Activated T-cell treated with anti-CD3 and anti-CD28 coated beads, Interleukin-2, amount 50 U/mL, for 24 hours (primary cell): ENCODE results near the gene LINC01488.

Experiments used
- DNase-seq: peaks from one replicate; pipeline ENCODE4 v3.0.0-alpha.2; 2020
- H3K27ac Mint-ChIP-seq: 2 replicates; pipeline ENCODE4 v1.8.0; 2020; ENCODE audit warnings: mild to moderate bottlenecking, mixed read lengths
- H3K27me3 Mint-ChIP-seq: 2 replicates; pipeline ENCODE4 v1.8.0; 2020; ENCODE audit warnings: mixed read lengths
- H3K36me3 Mint-ChIP-seq: 2 replicates; pipeline ENCODE4 v1.8.0; 2020; ENCODE audit warnings: low read depth, mixed read lengths
- H3K4me1 Mint-ChIP-seq: 2 replicates; pipeline ENCODE4 v1.8.0; 2020; ENCODE audit warnings: low read depth, mixed read lengths
- H3K4me3 Mint-ChIP-seq: 2 replicates; pipeline ENCODE4 v1.8.0; 2020; ENCODE audit warnings: mild to moderate bottlenecking, moderate library complexity, mixed read lengths
- H3K9me3 Mint-ChIP-seq: 2 replicates; pipeline ENCODE4 v1.8.0; 2020; ENCODE audit warnings: mixed read lengths

LINC01488 gene

GRCh38 chr11:69524291-69524882 lies 42.9 kb downstream of the LINC01488 start:
- H3K27me3 Mint-ChIP-seq, result peaks cover 18% of the 10 kb centered on the region
- no peak for DNase-seq
- H3K27ac Mint-ChIP-seq, result no peak overlapping the region
- no peaks in the 10 kb centered on the region for H3K9me3 Mint-ChIP-seq
- H3K36me3 Mint-ChIP-seq, result no peaks in the 10 kb centered on the region
- H3K4me3 Mint-ChIP-seq, result no peak overlapping the region
- no peaks in the 10 kb centered on the region for H3K4me1 Mint-ChIP-seq

DNA sequence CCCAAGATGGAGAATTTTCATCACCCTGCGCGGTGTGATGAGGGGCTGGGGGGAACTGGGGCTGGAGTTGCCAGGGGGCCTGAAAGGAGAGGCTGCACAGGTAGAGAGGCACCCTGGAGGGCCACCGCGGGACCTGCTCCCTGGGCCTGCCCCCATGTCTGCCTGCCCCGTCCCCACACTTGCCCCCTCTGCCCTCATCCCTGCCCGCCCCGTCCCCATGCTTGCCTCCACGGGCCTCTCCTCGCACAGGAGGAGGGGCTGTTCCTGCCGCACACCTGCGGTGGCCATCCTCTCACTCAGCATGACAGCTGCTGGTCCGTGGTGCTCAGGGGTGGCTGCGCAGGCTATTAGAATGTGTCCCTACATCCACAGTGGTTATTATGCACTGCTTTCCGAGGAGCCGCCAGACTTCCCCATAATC lies 43.5 kb downstream of the LINC01488 start:
- Mint-ChIP-seq H3K36me3 (no peaks in the 10 kb centered on the region), H3K27me3 (peaks cover 22% of the 10 kb centered on the region), H3K4me3 (no peak overlapping the region), H3K27ac (no peak overlapping the region), H3K4me1 (no peaks in the 10 kb centered on the region), H3K9me3 (no peaks in the 10 kb centered on the region)
- DNase-seq, result no peak

DNA sequence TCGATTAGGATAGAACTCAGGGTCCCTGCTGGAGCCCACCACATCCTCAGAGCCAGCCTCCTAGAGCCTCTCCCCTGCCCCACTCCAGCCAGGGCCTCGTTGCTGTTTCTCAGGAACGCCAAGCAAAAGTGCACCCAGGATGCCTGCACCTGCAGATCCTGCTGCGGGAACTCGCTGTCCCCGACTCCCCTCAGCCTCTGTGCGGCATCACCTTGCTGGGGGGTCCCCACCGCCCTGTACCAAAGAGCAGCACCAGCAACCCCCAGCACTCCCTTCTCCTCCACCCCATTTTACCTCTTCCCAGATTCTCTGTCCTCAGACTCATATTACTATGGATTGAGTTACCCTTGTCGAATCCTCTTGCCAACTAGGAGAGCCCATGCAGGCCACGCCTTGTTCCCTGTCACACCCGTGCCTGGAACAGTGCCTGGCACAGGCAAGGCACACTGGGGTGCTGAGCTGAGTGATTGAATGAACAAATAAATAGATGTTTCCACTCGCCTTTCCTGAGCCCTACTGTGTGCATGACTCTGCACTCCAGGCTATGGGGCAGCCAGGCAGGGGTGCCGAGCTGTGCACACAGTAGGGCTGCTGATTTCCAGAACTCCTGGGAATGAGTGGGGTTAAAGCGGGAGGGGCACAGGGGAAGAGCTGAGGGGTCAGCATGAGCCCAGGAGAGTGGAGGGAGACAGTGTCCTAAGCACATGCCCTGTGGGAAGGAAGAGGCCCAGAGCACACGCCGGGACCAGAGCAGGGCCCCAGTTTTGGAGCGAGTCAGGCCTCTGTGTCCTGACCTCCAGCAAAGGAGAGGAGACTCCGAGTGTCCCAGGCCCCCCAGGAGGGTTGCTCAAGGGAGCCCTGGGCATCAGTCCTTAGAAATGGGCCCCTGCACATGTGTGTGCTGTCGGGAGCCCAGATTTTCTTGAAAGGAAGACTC lies 44.3 kb downstream of the LINC01488 start:
- Mint-ChIP-seq H3K27me3 (peaks cover 30% of the 10 kb centered on the region), H3K27ac (no peak overlapping the region), H3K4me3 (no peak overlapping the region), H3K4me1 (no peaks in the 10 kb centered on the region), H3K36me3 (no peaks in the 10 kb centered on the region), H3K9me3 (no peaks in the 10 kb centered on the region)
- peak; percentile 11 for DNase-seq

- Mint-ChIP-seq H3K36me3 (no peaks in the 10 kb centered on the region), H3K27ac (no peak overlapping the region), H3K9me3 (no peaks in the 10 kb centered on the region), H3K27me3 (peaks cover 34% of the 10 kb centered on the region), H3K4me1 (no peaks in the 10 kb centered on the region), H3K4me3 (no peak overlapping the region)
- DNase-seq, result peak; percentile 3
Observed at GRCh38 chr11:69526453-69526810, 45.0 kb downstream of the LINC01488 start.

DNA sequence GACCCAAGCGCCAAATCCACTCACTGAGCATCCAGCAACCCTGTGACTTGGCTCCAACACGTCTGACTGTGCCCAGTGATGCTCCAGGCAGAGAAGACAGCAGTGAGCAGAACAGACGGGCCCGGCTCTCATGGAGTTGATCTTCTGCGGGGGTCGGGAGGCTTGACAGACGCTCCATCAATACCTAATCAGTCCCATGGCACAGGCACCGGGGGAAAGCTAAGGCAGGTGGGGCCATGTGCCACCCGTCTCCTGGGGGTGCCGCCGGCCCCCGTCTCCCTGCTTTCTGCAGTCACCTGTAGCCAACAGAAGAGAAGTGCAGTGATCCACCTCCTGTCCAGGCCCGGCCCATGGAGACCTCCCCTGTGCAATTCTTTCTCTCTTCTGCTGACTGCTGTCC lies 47.5 kb downstream of the LINC01488 start:
- no peak overlapping the region for H3K4me3 Mint-ChIP-seq
- H3K27me3 Mint-ChIP-seq, result peaks cover 40% of the 10 kb centered on the region
- H3K9me3 Mint-ChIP-seq, result no peaks in the 10 kb centered on the region
- no peak for DNase-seq
- H3K27ac Mint-ChIP-seq, result no peak overlapping the region
- no peaks in the 10 kb centered on the region for H3K4me1 Mint-ChIP-seq
- H3K36me3 Mint-ChIP-seq, result no peaks in the 10 kb centered on the region

DNA sequence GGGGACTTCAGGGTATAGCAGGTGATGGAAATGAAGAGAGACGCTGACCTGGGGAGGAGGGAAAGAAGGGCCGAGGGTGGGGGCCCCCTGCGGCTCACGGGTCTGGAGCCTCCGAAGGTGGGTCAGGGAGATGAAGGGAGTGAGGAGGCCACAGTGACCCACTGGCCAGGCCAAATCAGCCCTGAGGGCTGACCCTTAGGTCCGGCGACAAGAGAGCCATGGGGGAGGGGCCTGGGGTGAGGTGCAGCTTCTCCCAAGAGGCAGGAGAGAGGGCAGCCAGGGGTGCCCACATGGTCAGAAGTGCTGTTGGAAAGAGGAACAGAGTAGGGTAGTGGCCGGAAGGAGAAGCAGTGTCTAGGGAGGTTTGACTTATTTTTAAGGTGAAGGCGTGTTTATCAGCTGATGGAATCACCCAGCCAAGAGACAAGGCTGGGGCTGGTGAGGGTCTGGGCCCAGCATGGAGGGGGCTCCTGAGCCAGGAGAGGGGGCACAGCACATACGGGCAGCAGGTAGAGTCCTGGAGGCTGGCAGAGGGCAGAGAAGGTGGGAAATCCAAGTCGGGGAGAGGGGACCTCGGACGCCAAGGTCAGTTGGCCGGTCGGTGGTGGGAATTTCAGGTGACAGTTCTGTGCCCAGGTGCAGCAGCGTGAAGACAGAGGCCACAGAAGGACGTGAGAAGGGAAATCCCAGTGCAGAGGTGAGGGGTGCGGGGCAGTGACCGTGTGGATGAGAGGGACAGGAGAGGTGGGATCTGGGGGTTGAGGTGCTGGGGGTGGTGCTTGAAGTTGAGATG lies 49.0 kb downstream of the LINC01488 start:
- no peaks in the 10 kb centered on the region for H3K9me3 Mint-ChIP-seq
- H3K27me3 Mint-ChIP-seq, result peaks cover 39% of the 10 kb centered on the region
- no peak overlapping the region for H3K4me3 Mint-ChIP-seq
- no peaks in the 10 kb centered on the region for H3K36me3 Mint-ChIP-seq
- no peaks in the 10 kb centered on the region for H3K4me1 Mint-ChIP-seq
- DNase-seq, result no peak
- H3K27ac Mint-ChIP-seq, result no peak overlapping the region

- Mint-ChIP-seq H3K9me3 (no peaks in the 10 kb centered on the region), H3K4me3 (no peak overlapping the region), H3K27ac (no peak overlapping the region), H3K36me3 (no peaks in the 10 kb centered on the region), H3K27me3 (peaks cover 33% of the 10 kb centered on the region), H3K4me1 (no peaks in the 10 kb centered on the region)
- no peak for DNase-seq
Observed at GRCh38 chr11:69531071-69531716, 49.7 kb downstream of the LINC01488 start.

- Mint-ChIP-seq H3K4me1 (no peaks in the 10 kb centered on the region), H3K36me3 (no peaks in the 10 kb centered on the region), H3K9me3 (no peaks in the 10 kb centered on the region), H3K27me3 (peaks cover 33% of the 10 kb centered on the region), H3K27ac (no peak overlapping the region), H3K4me3 (no peak overlapping the region)
- DNase-seq, result no peak
Observed at GRCh38 chr11:69531717-69532088, 50.2 kb downstream of the LINC01488 start.

DNA sequence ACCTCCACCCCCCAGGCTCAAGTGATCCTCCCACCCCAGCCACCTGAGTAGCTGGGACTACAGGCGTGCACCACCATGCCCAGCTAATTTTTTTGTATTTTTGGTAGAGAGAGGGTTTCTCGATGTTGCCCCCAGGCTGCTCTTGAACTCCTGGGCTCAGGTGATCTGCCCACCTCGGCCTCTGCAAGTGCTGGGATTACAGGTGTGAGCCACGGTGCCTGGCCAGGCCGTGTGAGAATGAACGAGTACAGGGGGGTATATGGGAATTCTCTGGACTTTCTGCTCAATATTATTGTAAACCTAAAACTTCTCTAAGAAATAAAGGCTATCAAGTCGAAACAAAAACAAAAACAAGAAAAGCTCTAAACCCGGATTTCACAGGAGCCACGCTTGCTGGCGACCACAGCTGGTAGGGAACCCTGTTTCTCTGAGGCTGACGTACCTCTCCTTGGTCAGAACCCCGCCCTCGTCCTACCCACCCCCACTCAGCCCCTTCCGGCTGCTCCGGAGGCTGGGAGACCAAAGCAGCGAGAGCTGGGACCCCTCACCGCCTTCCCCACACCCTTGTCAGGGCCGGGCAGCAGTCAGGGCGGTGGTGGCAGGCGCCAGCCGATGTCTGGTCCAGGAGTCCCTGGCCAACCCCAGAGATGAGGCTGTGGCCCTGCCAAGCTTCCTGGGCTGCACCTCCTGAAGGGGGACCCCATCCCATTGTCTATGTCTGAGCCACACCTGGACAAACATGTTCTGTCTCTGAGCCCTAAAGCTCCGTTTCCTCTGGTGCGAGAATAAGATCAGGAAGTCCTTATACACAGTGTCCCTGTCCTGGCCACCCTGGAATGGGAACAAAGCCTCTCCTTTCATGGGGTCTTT lies 52.1 kb downstream of the LINC01488 start:
- H3K27ac Mint-ChIP-seq, result no peak overlapping the region
- H3K27me3 Mint-ChIP-seq, result peaks cover 33% of the 10 kb centered on the region
- H3K4me3 Mint-ChIP-seq, result no peak overlapping the region
- no peaks in the 10 kb centered on the region for H3K36me3 Mint-ChIP-seq
- no peaks in the 10 kb centered on the region for H3K4me1 Mint-ChIP-seq
- no peaks in the 10 kb centered on the region for H3K9me3 Mint-ChIP-seq
- no peak for DNase-seq

GRCh38 chr11:69534166-69534530 lies 52.7 kb downstream of the LINC01488 start:
- Mint-ChIP-seq H3K4me1 (no peaks in the 10 kb centered on the region), H3K36me3 (no peaks in the 10 kb centered on the region), H3K27ac (no peak overlapping the region), H3K4me3 (no peak overlapping the region), H3K9me3 (no peaks in the 10 kb centered on the region), H3K27me3 (peaks cover 32% of the 10 kb centered on the region)
- no peak for DNase-seq

DNA sequence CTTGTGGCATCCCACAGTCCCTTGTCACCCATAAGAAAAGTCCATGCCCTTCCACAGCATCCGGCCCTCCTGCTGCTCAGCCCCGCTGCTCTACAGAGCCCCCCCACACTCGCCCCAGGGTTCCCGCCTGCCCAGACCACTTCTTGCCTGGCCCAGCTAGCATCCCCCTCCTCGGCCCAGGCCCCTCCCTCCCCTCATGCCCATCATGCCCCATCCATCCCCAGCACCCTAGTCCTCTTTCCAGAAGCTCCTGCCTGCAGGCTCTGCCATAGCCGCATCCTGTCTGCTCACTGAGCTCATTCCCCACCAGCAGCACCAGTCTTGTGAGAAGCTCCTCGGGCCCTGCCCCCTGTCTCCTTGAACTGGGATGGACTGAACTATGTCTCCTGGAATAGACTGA lies 54.4 kb downstream of the LINC01488 start:
- Mint-ChIP-seq H3K27ac (no peak overlapping the region), H3K27me3 (peaks cover 28% of the 10 kb centered on the region), H3K4me3 (no peak overlapping the region), H3K9me3 (no peaks in the 10 kb centered on the region), H3K4me1 (peaks cover 3% of the 10 kb centered on the region), H3K36me3 (no peaks in the 10 kb centered on the region)
- DNase-seq, result no peak

GRCh38 chr11:69536406-69536805 lies 54.9 kb downstream of the LINC01488 start:
- no peaks in the 10 kb centered on the region for H3K36me3 Mint-ChIP-seq
- H3K27me3 Mint-ChIP-seq, result peaks cover 28% of the 10 kb centered on the region
- H3K4me3 Mint-ChIP-seq, result no peak overlapping the region
- DNase-seq, result no peak
- no peak overlapping the region for H3K27ac Mint-ChIP-seq
- peaks cover 3% of the 10 kb centered on the region for H3K4me1 Mint-ChIP-seq
- H3K9me3 Mint-ChIP-seq, result no peaks in the 10 kb centered on the region

DNA sequence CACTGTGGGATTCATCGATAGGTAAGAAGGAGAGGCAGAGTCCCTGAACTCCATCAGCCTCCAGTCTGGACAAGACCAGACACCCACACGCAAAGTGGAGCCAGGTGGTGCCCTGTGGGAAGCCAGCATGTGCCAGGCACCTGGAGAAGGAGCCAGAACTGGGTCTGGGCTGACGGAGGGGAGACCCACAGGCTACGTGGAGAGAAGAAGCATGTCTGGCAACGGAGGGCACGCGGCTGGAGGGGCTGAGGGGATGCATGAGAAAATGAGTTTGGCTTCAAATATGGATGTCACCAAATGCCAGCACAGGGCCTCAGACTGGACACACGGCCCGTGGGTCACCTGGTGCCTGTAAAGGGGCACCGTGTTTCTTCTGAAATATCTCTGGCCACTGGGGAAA lies 55.7 kb downstream of the LINC01488 start:
- no peak overlapping the region for H3K4me3 Mint-ChIP-seq
- no peaks in the 10 kb centered on the region for H3K36me3 Mint-ChIP-seq
- peaks cover 3% of the 10 kb centered on the region for H3K4me1 Mint-ChIP-seq
- no peaks in the 10 kb centered on the region for H3K9me3 Mint-ChIP-seq
- H3K27me3 Mint-ChIP-seq, result peaks cover 29% of the 10 kb centered on the region
- no peak overlapping the region for H3K27ac Mint-ChIP-seq
- no peak for DNase-seq
